GM23248 (cell line): ENCODE data around the gene BHMT2.

Source experiments
- EZH2 ChIP-seq: fragments of 200-600 bp; sonication (generic); IDR thresholded peaks from 2 replicates; pipeline ENCODE4 v1.6.1; 2018; ENCODE audit warnings: antibody characterized with exemption, mild to moderate bottlenecking; ENCODE audit not compliant: insufficient read depth, poor library complexity, severe bottlenecking
- EZH2phosphoT487 ChIP-seq: fragments of 200-600 bp; sonication (generic); IDR thresholded peaks from 2 replicates; pipeline ENCODE4 v1.6.1; 2018; ENCODE audit warnings: antibody characterized with exemption, moderate library complexity, mild to moderate bottlenecking, low read depth; ENCODE audit not compliant: insufficient read depth

DNA sequence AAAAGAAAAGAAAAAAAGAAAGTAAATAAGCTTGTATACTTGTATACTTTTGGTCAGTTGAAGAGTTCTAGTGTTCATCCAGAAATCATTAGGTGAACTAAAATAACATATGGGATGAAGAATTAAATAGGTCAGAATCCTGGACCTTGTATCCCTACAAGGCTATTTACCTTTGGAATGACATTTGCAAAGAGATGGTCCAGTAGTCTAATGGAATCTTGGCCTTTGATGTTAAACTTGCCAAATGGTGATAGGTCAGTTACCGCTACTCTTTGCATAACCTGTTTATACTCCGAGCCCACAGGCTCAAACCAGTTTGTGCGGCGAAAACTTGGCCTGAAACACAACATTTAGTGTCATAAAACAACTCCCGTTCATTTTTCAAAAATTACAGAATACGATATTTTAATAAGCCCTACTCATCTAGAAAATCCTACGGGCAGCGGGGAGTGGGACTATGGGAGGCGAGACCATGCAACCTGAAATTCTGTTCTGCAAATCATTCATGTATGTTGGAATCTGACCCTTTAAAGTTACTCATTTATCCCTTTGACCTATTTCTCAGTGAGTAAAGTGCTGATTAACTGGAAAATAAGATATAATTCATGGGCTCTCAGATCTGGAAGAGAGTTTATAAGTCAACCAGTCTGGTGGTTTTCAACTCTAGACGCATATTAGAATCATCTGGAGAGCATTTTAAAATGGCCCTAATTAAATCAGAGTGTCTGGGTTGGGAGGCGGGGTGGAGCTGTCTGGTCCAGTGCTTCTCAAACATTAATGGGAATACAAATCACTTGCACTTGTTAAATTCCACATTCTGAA lies 38.7 kb upstream of the BHMT2 start:
- TF ChIP-seq EZH2 (no peak), EZH2phosphoT487 (no peak)
